ENCODE measurements around the gene PEPD. TPM values are rescaled to one million over a fixed set of nuclear protein-coding genes. Genes with fewer than 3 reads are reported as not detected.

The PEPD gene
- polyA plus RNA-seq, 1 donor from 2014 or later: 43.9 TPM

GRCh38 chr19:33527125-33527524, 5.5 kb upstream of the PEPD start:
- Histone ChIP-seq H3K27ac (ENCODE audit: low read length) (no peak overlapping the region), H3K9me2 (ENCODE audit: insufficient read depth, low read length) (no peaks in the 10 kb centered on the region), H3K27me3 (ENCODE audit: insufficient read depth, low read depth, low read length) (no peaks in the 10 kb centered on the region), H3F3A (ENCODE audit: insufficient read depth, low read length, poor library complexity, severe bottlenecking) (no peaks in the 10 kb centered on the region), H3K79me2 (replicated peaks; ENCODE audit: insufficient read depth, low read length) (no peaks in the 10 kb centered on the region), H3K4me3 (ENCODE audit: low read length) (no peak overlapping the region), H3K4me2 (ENCODE audit: low read length) (no peak overlapping the region), H3K9me3 (ENCODE audit: low read length) (no peaks in the 10 kb centered on the region), H4K20me1 (ENCODE audit: insufficient read depth) (no peaks in the 10 kb centered on the region), H3K36me3 (ENCODE audit: insufficient read depth, low read length) (no peaks in the 10 kb centered on the region), H3K9ac (ENCODE audit: low read length) (no peak overlapping the region), H2AFZ (ENCODE audit: low read depth, low read length) (no peak overlapping the region)
- TF ChIP-seq TAF1 (IDR thresholded peaks at IDR 0.05; ENCODE audit: low read depth) (no peak), CTCF (IDR thresholded peaks at IDR 0.05; ENCODE audit: poor library complexity, severe bottlenecking) (no peak), EZH2 (IDR thresholded peaks at IDR 0.05; ENCODE audit: borderline replicate concordance, insufficient read depth, low read length, poor library complexity, severe bottlenecking) (no peak), RAD21 (conservative IDR thresholded peaks at IDR 0.05) (no peak), EP300 (conservative IDR thresholded peaks at IDR 0.05; ENCODE audit: poor library complexity, severe bottlenecking) (no peak), SMC3 (conservative IDR thresholded peaks at IDR 0.05; ENCODE audit: poor library complexity) (no peak), MXI1 (conservative IDR thresholded peaks at IDR 0.05; ENCODE audit: poor library complexity, severe bottlenecking) (no peak), POLR2AphosphoS5 (IDR thresholded peaks at IDR 0.05) (no peak)
- TF ChIP-seq, protein P1, sequence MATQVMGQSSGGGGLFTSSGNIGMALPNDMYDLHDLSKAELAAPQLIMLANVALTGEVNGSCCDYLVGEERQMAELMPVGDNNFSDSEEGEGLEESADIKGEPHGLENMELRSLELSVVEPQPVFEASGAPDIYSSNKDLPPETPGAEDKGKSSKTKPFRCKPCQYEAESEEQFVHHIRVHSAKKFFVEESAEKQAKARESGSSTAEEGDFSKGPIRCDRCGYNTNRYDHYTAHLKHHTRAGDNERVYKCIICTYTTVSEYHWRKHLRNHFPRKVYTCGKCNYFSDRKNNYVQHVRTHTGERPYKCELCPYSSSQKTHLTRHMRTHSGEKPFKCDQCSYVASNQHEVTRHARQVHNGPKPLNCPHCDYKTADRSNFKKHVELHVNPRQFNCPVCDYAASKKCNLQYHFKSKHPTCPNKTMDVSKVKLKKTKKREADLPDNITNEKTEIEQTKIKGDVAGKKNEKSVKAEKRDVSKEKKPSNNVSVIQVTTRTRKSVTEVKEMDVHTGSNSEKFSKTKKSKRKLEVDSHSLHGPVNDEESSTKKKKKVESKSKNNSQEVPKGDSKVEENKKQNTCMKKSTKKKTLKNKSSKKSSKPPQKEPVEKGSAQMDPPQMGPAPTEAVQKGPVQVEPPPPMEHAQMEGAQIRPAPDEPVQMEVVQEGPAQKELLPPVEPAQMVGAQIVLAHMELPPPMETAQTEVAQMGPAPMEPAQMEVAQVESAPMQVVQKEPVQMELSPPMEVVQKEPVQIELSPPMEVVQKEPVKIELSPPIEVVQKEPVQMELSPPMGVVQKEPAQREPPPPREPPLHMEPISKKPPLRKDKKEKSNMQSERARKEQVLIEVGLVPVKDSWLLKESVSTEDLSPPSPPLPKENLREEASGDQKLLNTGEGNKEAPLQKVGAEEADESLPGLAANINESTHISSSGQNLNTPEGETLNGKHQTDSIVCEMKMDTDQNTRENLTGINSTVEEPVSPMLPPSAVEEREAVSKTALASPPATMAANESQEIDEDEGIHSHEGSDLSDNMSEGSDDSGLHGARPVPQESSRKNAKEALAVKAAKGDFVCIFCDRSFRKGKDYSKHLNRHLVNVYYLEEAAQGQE (IDR thresholded peaks at IDR 0.05; ENCODE audit: borderline replicate concordance): no peak

DNA sequence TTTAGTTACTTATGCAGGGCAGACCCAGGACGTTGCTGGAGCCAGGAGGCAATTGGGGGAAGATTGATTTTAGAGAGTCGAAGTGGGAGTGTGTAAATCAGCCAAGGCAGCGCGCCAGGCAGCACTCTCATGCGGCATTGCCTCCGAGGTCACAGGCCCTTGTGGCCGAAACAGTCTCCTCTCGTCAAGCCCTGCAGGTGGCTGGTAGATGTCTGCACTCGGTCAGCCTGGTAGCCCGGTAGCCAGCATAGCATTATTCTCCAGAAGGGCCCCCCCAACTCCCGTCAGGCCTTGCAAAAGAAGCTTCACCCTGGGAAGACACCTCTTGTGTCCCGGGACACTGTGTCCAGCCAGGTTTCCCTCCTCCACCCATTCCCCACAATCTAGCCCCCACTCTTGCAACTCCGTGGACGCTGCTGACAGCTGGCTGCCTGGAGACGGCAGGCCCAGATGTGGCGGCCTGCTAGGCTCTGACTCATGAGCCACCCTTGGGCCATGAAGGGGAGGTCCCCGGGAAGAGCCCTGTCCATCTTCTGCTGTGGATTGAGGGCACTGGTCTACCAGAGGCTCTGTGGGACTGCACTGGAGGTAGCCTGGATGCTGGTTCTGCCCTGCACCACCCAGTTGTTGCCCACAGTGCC, 2.6 kb upstream of the PEPD start:
- no peak overlapping the region for H2AFZ ChIP-seq (ENCODE audit: low read depth, low read length)
- no peaks in the 10 kb centered on the region for H3K9me2 ChIP-seq (ENCODE audit: insufficient read depth, low read length)
- no peaks in the 10 kb centered on the region for H3F3A ChIP-seq (ENCODE audit: insufficient read depth, low read length, poor library complexity, severe bottlenecking)
- H3K9me3 ChIP-seq (ENCODE audit: low read length): no peaks in the 10 kb centered on the region
- H4K20me1 ChIP-seq (ENCODE audit: insufficient read depth): no peaks in the 10 kb centered on the region
- no peaks in the 10 kb centered on the region for H3K36me3 ChIP-seq (ENCODE audit: insufficient read depth, low read length)
- H3K79me2 ChIP-seq (replicated peaks; ENCODE audit: insufficient read depth, low read length): no peaks in the 10 kb centered on the region
- TF ChIP-seq MXI1 (conservative IDR thresholded peaks at IDR 0.05; ENCODE audit: poor library complexity, severe bottlenecking): no peak
- TF ChIP-seq, protein P1 (IDR thresholded peaks at IDR 0.05; ENCODE audit: borderline replicate concordance): no peak
- TF ChIP-seq TAF1 (IDR thresholded peaks at IDR 0.05; ENCODE audit: low read depth): no peak
- TF ChIP-seq EZH2 (IDR thresholded peaks at IDR 0.05; ENCODE audit: borderline replicate concordance, insufficient read depth, low read length, poor library complexity, severe bottlenecking): no peak
- no peak for TF ChIP-seq SMC3 (conservative IDR thresholded peaks at IDR 0.05; ENCODE audit: poor library complexity)
- no peak for TF ChIP-seq POLR2AphosphoS5 (IDR thresholded peaks at IDR 0.05)
- TF ChIP-seq EP300 (conservative IDR thresholded peaks at IDR 0.05; ENCODE audit: poor library complexity, severe bottlenecking): no peak
- TF ChIP-seq RAD21 (conservative IDR thresholded peaks at IDR 0.05): no peak
- TF ChIP-seq CTCF (IDR thresholded peaks at IDR 0.05; ENCODE audit: poor library complexity, severe bottlenecking): no peak
- no peak overlapping the region for H3K4me3 ChIP-seq (ENCODE audit: low read length)
- no peaks in the 10 kb centered on the region for H3K27me3 ChIP-seq (ENCODE audit: insufficient read depth, low read depth, low read length)
- no peak overlapping the region for H3K4me2 ChIP-seq (ENCODE audit: low read length)
- H3K9ac ChIP-seq (ENCODE audit: low read length): no peak overlapping the region
- H3K27ac ChIP-seq (ENCODE audit: low read length): no peak overlapping the region
